Lung (tissue), 12 donors: ENCODE data around the gene ALG14. TPM values are rescaled to one million over a fixed set of nuclear protein-coding genes. Genes with fewer than 3 reads are reported as not detected.

Source experiments
- ATAC-seq: fragments of 200-7000 bp; cut with Tn5 transposase; one replicate; pipeline ENCODE4 v1.9.1; 2020; ENCODE audit warnings: moderate number of reproducible peaks; ENCODE audit not compliant: insufficient read depth, low FRiP score
- DNase-seq, 3 donors: peaks; one replicate each; pipeline ENCODE4 v3.0.0-alpha.2; 2013 to 2017
- H3K27ac ChIP-seq, 2 donors: one replicate each; pipeline ENCODE4 v1.5.1; 2013; ENCODE audit warnings: mild to moderate bottlenecking in 2 of 2, moderate library complexity in 2 of 2, control low read depth in 1 of 2, inconsistent platforms in 1 of 2, low read depth in 1 of 2, low read length in 1 of 2
- H3K27me3 ChIP-seq, 3 donors: one replicate each; pipeline ENCODE4 v1.5.1; 2013; ENCODE audit warnings: low read length in 2 of 3; ENCODE audit not compliant: control insufficient read depth in 3 of 3, insufficient read depth in 3 of 3
- H3K36me3 ChIP-seq, 4 donors: one replicate each; pipeline ENCODE4 v1.5.1; 2013; ENCODE audit warnings: low read length in 4 of 4, mild to moderate bottlenecking in 1 of 4, moderate library complexity in 1 of 4; ENCODE audit not compliant: control insufficient read depth in 4 of 4, insufficient read depth in 4 of 4
- H3K4me1 ChIP-seq, 5 donors: one replicate each; pipeline ENCODE4 v1.5.1; 2013; ENCODE audit warnings: low read length in 5 of 5, mild to moderate bottlenecking in 2 of 5, moderate library complexity in 1 of 5; ENCODE audit not compliant: control insufficient read depth in 5 of 5, insufficient read depth in 5 of 5
- H3K4me3 ChIP-seq: one replicate; pipeline ENCODE4 v1.5.1; 2013; ENCODE audit warnings: mild to moderate bottlenecking, control low read depth, moderate library complexity
- H3K9ac ChIP-seq, 2 donors: one replicate each; pipeline ENCODE4 v1.5.1; 2013; ENCODE audit warnings: low read length in 2 of 2, control low read depth in 1 of 2; ENCODE audit not compliant: insufficient read depth in 1 of 2
- H3K9me3 ChIP-seq, 4 donors: one replicate each; pipeline ENCODE4 v1.5.1; 2013; ENCODE audit warnings: low read length in 3 of 4, mild to moderate bottlenecking in 1 of 4, moderate library complexity in 1 of 4; ENCODE audit not compliant: control insufficient read depth in 4 of 4, insufficient read depth in 3 of 4
- CTCF ChIP-seq: IDR thresholded peaks from 2 replicates; pipeline ENCODE4 v1.5.1; 2012; ENCODE audit warnings: mild to moderate bottlenecking; ENCODE audit errors: control extremely low read depth, extremely low read depth
- WGBS, 2 donors: extraction: QIAGEN DNeasy Blood & Tissue Kit; methylation state at CpG; one replicate each; pipeline ENCODE4 v1.1.7; 2013; 5-methylcytosine and 5-hydroxymethylcytosine counted together
- polyA plus RNA-seq, 2 donors: library from polyadenylated mRNA; stranded (reverse); fragments of 200-250 nt; gene quantifications; one replicate each; pipeline ENCODE4 v1.2.1, GENCODE V29; 2013
- total RNA-seq, 2 donors: library from RNA; depleted of rRNA in 1 of 2; stranded (reverse); fragments of >200 nt in 1 of 2; gene quantifications; one replicate each; pipeline ENCODE4 v1.2.1, GENCODE V29; 2014 to 2021
- donor health status: control.
- donor health status: control.
- donor health status: Bipolar disorder and iron deficiency.
- donor health status: healthy.
- donor health status: DM: yes; HTN: yes; CAD: no.

The ALG14 gene
- total and polyA plus RNA-seq, 4 donors: 0.97 to 7.5 (median 1.6) TPM

GRCh38 chr1:95046359-95046758, 26.4 kb downstream of the ALG14 start:
- no peaks in the 10 kb centered on the region for H3K9me3 ChIP-seq
- no peak overlapping the region for H3K27ac ChIP-seq
- DNase-seq (no peak), ATAC-seq (no peak)
- no peaks in the 10 kb centered on the region for H3K27me3 ChIP-seq
- no peaks in the 10 kb centered on the region for H3K36me3 ChIP-seq
- TF ChIP-seq CTCF: no peak
- H3K9ac ChIP-seq: no peak overlapping the region
- WGBS, 2 donors: 94 to 97% methylated on average over 3 of the region's 3 CpGs
- no peak overlapping the region for H3K4me3 ChIP-seq
- peaks cover 0 to 18% (median 4%) of the 10 kb centered on the region in 5 donors for H3K4me1 ChIP-seq

GRCh38 chr1:95043141-95043980, 29.4 kb downstream of the ALG14 start:
- H3K4me1 ChIP-seq: peaks cover 0 to 14% (median 4%) of the 10 kb centered on the region in 5 donors
- H3K9ac ChIP-seq: no peak overlapping the region
- H3K27me3 ChIP-seq: no peaks in the 10 kb centered on the region
- TF ChIP-seq CTCF: peak; percentile 100
- no peak overlapping the region for H3K4me3 ChIP-seq
- 30 to 38% methylated on average over 11 of the region's 11 CpGs for WGBS, 2 donors
- no peak overlapping the region for H3K27ac ChIP-seq
- H3K9me3 ChIP-seq: no peaks in the 10 kb centered on the region
- peak; percentile 92 for ATAC-seq
- no peaks in the 10 kb centered on the region for H3K36me3 ChIP-seq
- DNase-seq: peak; percentile 89 to 94 (median 94)

- Histone ChIP-seq H3K27ac (peak overlapping the region; percentile 17 to 27), H3K27me3 (no peaks in the 10 kb centered on the region), H3K9ac (peak overlapping the region in 1 of 2 donors; percentile 57), H3K4me1 (peaks cover 0 to 14% (median 4%) of the 10 kb centered on the region in 5 donors), H3K36me3 (no peaks in the 10 kb centered on the region), H3K4me3 (no peak overlapping the region), H3K9me3 (no peaks in the 10 kb centered on the region)
- ATAC-seq: no peak
- TF ChIP-seq CTCF: no peak
- DNase-seq: peak; percentile 78 to 94 (median 93)
- WGBS, 2 donors: 54 to 70% methylated on average over 3 of the region's 3 CpGs
Observed at GRCh38 chr1:95042286-95042685, 30.5 kb downstream of the ALG14 start.
